Activated CD8-positive, alpha-beta memory T cell treated with anti-CD3 and anti-CD28 coated beads for 36 hours (primary cell): ENCODE results near the gene PTPRM. TPM values are rescaled to one million over a fixed set of nuclear protein-coding genes. Genes with fewer than 3 reads are reported as not detected.
"Not testable (repeated sequence)": the region's sequence is repeated elsewhere in the genome, so short reads cannot be mapped to it uniquely, and the experiment has no call there.

Experiments
- CTCF ChIA-PET: fragments of 350-600 bp; sonication (Branson Sonifier 250); formaldehyde crosslinking; loops from one replicate; lab custom pipeline; 2021; ENCODE audit warnings: antibody characterized with exemption; lab: Charles Lee
- POLR2A ChIA-PET: fragments of 350-600 bp; sonication (Branson Sonifier 250); formaldehyde crosslinking; loops from one replicate; lab custom pipeline; 2021; ENCODE audit warnings: antibody characterized with exemption; lab: Charles Lee
- total RNA-seq, 2 experiments: library from RNA; stranded (reverse); gene quantifications; one replicate each; pipeline ENCODE4 v1.2.3, GENCODE V29; 2021

The PTPRM gene
- total RNA-seq, 2 experiments from 2014 or later, result 3.5 to 4.1 TPM

GRCh38 chr18:7950380-7951136 is 383.4 kb downstream of the PTPRM start:
- ChIA-PET POLR2A (no interaction called here), CTCF (no interaction called here)

- ChIA-PET CTCF (no interaction called here), POLR2A (no interaction called here)
Measured at GRCh38 chr18:7953095-7953958, 386.2 kb downstream of the PTPRM start.

GRCh38 chr18:7954238-7954637 is 387.1 kb downstream of the PTPRM start:
- ChIA-PET POLR2A (no interaction called here), CTCF (no interaction called here)

GRCh38 chr18:7955175-7955574 is 388.1 kb downstream of the PTPRM start:
- POLR2A ChIA-PET, result no interaction called here
- CTCF ChIA-PET, result no interaction called here

DNA sequence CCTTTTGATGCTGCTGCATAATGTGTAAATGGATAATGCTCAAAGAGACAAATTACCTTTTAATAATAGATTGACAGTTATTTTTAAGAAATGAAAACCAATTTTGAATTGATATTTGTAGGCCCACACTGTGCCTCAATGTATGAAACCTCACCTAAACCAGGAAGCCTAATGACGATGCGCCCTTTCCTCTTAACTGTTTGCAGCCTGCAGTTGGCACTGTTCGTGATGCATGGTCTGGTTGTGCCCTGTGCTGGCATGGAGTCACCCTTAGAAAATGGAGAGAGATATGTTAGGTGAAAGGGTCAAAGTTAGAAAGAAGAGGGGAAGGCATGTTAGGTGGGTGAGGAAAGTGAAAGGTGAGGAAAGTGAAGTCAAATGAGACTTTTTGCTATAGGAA is 390.2 kb downstream of the PTPRM start:
- ChIA-PET POLR2A (no interaction called here), CTCF (no interaction called here)

DNA sequence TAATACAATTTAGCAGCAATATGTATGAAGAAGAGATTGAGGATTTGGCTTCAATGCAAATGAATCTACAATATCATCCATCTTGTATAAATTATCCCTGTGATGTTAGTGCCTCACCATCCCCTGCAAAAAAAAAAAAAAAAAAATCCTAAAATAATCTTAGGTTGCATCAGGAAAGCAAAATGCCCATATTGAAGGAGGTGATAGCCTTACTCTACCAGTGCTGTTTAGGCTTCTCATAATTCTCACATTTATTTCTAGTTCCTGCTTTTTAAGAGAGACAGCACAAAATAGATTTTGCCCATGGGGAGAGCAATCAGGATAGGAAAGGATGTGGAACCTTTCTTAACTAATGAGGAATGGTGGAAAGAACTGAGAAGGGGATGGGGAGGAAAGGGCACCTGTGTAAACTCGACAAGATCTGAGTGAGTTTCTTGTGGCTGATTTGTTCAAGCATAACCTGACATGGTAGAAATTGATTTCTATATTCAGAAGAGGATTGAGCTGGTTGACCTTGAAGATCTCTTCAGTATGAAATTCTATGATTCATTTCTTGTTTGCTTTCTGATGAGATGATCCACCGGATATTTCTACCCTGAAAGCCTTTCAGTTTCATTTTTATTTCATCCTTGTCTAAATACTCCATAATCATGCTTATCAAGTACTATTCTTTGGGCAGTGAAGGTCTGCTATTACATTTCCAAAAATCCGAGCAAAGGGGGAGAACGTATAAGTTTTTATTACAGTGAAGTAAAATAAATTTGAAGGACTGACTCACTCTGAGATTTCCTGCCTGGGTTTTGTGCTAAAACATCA is 391.2 kb downstream of the PTPRM start:
- CTCF ChIA-PET, result no interaction called here
- POLR2A ChIA-PET, result no interaction called here

- POLR2A ChIA-PET, result no interaction called here
- CTCF ChIA-PET, result no interaction called here
Measured at GRCh38 chr18:7958897-7959146, 391.7 kb downstream of the PTPRM start.

GRCh38 chr18:7966682-7967081 is 399.6 kb downstream of the PTPRM start:
- CTCF ChIA-PET, POLR2A ChIA-PET: not testable (repeated sequence)

GRCh38 chr18:7974200-7974874 is 407.2 kb downstream of the PTPRM start:
- ChIA-PET POLR2A (no interaction called here), CTCF (no interaction called here)

DNA sequence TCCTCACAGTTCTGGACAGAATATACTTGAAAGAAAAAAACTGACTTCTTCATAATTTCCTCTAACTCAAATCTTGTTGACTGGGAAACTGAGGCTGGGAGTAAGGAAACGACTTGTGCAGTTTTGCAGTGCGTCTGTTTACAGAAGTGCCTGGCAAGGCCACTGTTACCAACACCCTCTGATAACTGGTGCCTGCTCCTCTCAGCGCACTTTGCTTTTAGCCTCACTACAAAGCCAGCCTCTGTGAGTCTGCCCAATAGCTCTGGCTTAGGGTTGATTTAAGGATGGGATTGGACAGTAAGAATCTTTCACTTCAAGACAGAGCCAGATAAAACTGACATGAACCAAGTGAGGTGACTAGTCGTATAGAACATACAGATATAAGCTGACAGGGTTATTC is 410.8 kb downstream of the PTPRM start:
- POLR2A ChIA-PET, result no interaction called here
- CTCF ChIA-PET, result no interaction called here

GRCh38 chr18:7978834-7979233 is 411.7 kb downstream of the PTPRM start:
- ChIA-PET POLR2A (no interaction called here), CTCF (no interaction called here)

GRCh38 chr18:7979714-7980113 is 412.6 kb downstream of the PTPRM start:
- ChIA-PET POLR2A (no interaction called here), CTCF (no interaction called here)

DNA sequence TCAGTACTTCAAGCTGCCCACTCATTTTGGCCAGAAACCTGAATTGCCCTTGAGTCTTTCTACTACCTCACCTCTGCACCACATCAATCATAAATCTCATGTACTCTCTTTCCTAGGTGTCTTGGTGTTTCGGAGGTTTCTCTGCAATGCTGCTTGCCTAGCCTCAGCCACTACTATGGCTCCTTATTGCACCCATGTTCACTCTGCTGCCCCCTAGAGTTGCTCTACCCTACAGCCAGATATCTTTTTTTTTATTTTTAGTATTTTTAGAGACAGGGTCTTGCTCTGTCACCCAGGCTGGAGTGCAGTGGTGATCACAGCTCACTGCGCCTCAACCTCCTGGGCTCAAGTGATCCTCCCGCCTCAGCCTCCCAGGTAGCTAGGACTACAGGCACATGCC is 413.0 kb downstream of the PTPRM start:
- CTCF ChIA-PET, result no interaction called here
- POLR2A ChIA-PET, result no interaction called here

DNA sequence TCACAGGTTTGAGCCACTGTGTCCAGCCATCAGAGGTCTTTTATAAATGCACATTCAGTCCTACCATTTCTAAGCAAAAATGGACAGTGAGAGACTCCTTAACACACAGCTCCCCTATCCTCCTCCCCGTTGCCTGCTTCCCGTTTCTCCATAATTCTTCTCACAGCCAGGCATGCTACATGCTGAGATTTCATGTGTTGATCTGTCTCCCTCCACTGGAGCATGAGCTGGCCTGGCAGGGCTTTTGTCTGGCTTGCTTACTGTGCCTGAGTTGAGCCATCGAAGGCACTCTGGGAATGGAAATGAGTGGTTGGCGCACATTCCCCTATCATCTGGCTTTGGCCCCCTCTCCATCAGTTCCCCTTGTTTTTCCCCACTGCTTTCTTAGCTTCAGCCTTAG is 413.5 kb downstream of the PTPRM start:
- POLR2A ChIA-PET, result no interaction called here
- CTCF ChIA-PET, result no interaction called here

GRCh38 chr18:7982216-7982615 is 415.1 kb downstream of the PTPRM start:
- CTCF ChIA-PET, result interaction anchor here (0.7 kb wide), 2 partner anchors 85 to 469 kb away, joined by 3 read pairs; no protein-coding TSS in a partner anchor

DNA sequence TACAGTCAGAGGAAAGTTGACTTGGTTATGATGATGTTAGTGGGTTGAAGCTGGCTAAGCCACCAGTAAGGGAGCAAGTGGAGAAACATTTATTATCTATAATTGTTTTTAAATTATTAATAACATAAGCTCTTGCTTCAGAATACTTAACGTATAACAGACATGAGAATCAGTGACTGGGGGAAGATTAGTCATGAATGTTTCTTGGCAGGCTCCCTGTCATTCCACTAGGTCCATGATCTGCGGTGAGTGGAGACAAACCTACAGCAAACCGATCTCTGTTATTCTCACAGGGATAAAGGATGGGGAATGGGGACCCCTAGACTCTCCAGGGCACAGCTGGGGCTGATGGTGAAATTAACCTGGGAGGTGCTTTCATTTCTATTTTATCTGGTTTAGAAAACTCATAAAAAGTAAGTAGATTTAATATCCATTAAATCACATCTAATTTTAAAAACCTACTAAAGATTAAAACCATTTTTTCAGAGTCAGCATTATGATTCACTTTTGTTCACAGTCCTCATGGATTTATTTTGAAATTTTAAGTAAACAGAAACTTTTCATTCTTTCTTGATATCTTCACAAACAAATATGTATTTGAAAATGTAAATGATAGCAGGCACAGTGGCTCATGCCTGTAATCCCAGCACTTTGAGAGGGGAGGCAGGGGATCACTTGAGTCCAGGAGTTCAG is 420.3 kb downstream of the PTPRM start:
- POLR2A ChIA-PET, result no interaction called here
- CTCF ChIA-PET, result no interaction called here

More at GRCh38 chr18:7982216-7982615, 415.1 kb downstream of the PTPRM start:
- POLR2A ChIA-PET, result no interaction called here

DNA sequence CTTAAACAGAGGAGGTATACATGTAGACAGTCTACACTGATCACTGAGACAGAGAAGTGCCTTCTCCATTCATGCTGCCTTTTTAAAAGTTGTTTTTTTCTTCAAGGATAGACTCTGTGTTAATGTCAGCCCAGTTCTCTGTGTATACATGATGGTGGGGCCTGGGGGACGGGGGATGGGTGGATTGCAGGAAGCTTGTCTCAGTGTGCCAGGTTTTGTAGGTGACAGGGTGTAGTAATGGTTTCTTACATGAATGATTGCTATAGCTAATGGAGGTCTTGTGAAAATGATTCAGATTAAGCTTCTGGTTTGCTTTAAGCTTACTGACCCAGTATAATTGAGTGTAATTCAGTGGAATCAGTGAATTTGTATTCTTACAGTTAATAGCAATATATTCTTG is 423.6 kb downstream of the PTPRM start:
- POLR2A ChIA-PET, result no interaction called here
- CTCF ChIA-PET, result no interaction called here

DNA sequence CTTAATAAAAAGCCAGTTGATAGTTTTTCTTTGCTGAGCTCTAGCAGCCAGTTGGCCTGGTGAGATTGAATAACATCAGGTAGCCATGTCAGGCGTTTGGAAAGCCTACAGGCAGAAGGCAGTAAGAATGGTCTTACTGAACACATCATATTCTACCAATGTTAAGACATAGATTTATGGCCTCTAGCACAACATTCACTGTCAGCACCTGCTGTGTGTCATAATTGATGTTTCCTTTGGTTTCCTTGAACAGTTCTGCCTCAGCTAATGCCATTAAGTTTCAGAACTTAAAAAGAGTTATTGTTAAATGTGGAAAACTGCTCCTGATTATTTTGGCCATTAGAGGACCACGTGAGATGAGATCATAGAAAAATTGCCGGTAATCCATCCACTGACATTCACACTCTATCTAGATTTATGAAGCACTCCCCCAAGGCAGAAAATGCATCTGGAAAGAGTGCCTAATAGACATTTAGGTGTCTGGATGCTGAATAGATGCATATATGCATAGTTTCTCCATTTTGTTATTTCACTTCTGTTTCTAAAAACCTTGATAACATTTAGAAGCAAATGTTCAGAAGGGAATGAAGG is 434.7 kb downstream of the PTPRM start:
- CTCF ChIA-PET, result no interaction called here

More for the DNA sequence above, 434.7 kb downstream of the PTPRM start:
- POLR2A ChIA-PET, result no interaction called here
